Effector CD8-positive, alpha-beta T cell (primary cell): ENCODE results near the gene ABT1.
"Not testable (repeated sequence)": the region's sequence is repeated elsewhere in the genome, so short reads cannot be mapped to it uniquely, and the experiment has no call there.

ENCODE experiments used
- DNase-seq: peaks from one replicate; lab custom pipeline; 2025; lab: John Stamatoyannopoulos, UW
- total RNA-seq, 4 experiments: gene quantifications; one replicate each; lab custom pipeline; 2026; lab: John Stamatoyannopoulos, UW

ABT1 gene
- 68.9 to 97.1 (median 81.7) reads per million in 4 experiments for total RNA-seq

DNA sequence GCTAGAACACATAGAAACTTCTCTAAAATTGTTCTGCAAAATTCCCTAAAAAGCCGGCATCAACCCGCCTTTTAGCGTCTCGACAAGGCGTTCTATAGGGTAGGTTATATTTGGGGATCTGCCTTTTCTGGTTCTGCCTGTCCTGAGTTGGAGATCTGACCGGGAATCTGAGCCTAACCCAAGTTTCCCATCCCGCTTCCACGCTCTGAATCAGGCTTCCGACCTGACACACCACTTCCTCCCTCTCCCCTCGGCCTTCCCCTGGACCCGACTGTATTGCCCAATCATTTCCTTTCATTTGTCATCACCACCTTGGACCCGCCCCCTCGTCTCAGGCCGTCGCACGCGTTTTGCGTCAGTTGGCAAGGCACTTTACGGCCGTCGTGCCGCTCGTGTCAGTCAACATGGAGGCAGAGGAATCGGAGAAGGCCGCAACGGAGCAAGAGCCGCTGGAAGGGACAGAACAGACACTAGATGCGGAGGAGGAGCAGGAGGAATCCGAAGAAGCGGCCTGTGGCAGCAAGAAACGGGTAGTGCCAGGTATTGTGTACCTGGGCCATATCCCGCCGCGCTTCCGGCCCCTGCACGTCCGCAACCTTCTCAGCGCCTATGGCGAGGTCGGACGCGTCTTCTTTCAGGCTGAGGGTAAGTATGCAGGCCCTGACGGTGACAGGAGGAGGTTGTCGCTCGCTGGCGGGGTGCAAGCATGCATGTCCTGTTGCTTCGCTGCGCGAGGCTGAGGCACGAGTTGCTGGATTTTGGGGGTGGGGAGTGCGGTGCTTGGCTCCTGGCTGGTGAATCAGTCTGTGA is at the start of gene ABT1:
TSS of gene ABT1 (plus strand) at position 375 of the 810 bp plus-strand sequence. CDS start at position 405, 30 bp downstream.
- DNase-seq = peak; percentile 94

DNA sequence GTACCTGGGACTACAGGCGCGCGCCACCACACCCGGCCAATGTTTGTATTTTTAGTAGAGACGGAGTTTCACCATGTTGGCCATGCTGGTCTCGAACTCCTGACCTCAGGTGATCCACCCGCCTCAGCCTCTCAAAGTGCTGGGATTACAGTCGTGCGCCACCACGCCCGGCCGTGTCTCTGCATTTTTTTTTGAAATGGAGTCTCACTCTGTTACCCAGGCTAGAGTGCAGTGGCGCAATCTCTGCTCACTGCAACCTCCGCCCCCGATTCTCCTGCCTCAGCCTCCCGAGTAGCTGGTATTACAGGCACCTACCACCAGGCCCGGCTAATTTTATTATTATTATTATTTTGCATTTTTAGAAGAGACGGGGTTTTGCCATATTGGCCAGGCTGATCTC is 49.4 kb upstream of the ABT1 start:
- not testable (repeated sequence) for DNase-seq

DNA sequence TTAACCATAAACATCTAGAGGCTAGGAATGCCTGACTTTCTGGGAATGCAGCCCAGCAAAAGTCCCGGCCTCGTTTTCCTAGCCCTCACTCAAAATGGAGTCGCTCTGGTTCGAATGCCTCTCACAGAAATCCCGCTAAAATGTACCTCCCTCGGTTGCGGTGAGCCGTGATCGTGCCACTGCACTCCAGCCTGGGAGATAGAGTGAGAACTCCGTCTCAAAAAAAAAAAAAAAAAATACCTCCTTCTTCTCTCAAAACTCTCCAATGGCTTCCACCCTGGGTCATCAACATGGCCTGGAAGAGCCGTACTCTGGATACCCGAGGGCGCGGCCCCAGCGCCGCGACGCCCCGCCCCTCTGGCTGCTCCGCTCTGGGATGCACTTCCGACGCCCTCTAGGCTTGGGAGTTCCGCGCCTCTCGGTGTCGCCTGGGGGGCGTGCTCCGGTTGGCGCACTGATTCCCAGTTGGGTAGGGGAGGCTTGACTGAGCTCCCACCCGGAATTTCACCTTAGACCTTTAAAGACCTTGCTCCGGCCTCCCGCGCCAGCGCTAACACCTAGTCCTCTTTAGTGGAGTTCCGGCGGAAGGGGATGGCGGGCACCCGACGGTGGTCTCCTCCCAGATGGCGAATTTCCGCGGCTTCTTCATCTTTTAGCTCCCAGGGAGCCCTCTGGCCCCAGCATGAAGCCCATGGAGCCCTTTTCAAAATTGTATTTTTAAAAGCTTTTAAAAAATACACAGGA is 46.3 kb upstream of the ABT1 start:
- DNase-seq = peak; percentile 39

DNA sequence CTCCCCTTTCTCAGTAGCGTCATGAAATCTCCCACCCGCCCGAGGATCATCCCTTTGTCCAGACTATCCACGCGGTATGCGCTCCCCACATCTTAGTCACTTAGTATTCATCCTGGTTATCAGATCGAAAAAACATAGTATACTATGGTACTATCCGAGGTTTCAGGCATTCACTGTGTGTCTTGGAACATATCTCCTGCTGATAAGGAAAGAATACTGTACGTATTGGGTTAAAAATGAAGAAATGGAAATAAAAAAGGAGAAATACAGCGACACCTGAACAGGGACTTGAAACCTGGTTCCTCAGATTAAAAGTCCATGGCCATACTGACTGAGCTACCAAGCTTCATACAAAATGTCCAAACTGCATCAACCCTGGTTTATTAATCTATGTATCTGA is 44.5 kb upstream of the ABT1 start:
- DNase-seq = no peak

DNA sequence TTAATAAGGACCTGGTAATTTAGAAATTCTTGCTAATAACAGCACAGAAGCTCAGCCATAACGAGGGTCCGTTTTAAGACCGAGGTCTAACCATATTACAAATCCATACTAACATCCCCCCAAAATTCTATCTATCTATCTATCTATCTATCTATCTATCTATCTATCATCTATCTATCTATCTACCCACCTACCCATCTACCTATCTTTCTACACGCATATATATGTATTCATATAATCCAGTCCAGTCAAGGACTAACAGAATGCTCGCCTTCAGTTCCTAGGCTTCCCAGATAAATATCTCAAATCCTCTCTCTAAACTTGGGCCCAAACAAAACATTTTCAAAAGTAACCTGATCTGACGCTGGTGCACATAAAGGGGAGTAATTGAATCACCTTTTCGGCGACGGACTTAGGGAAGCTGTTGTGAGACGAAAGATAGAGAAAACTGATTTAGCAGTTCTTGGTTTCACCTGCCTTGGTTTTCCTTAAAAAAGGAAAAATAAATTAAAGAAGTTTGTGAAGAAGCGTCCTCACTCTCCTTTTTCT is 44.0 kb upstream of the ABT1 start:
- no peak for DNase-seq

DNA sequence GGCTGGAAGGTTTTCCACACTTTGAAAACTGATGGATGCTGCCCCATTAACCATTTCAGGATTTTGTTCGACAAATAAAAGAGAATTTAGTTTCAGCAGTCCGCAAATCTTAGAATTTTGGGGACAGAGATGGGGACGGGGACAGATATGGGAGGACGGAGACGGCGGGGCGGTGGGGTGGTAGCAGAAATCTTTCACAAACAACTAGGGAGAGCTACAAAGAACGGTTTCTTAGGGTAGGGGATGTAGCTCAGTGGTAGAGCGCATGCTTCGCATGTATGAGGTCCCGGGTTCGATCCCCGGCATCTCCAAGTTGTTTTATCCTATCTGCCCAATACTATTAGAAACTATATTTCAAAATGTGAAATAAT is 43.5 kb upstream of the ABT1 start:
- DNase-seq = peak; percentile 57

DNA sequence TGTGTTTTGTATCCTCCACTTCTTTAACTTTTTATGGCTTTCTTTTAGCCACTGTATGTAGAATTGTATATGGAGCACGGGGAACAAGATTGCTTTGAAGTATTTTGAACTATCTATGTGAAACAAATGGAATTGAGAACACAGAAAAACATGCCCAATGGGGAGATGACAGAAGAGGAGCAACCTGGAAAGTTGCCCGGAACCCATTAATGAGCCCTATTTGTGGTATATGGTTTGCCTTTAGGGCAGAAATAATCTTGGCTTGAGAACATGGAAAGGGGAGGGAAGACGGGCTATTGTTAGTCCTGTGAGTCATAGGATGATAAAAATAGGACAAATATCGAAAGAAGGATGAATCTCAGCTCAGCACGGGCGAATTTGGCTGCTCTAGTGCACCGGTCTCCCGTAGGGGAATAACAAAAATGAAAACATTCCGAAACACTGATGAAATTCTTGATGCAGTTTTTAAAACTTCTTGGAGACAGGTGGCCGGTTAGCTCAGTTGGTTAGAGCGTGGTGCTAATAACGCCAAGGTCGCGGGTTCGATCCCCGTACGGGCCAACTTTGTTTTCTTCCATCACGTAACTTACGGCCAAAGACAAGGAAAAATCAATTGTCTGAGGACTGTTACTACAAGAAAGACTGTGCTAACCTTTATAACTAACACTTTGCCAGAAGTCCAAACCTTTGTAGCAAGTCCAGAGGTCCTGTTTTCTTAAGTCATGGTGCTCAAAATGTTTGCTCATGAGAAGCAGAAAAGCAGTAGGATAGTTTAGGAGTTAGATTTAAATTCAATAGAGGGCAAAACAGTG is 42.9 kb upstream of the ABT1 start:
- peak; percentile 65 for DNase-seq

DNA sequence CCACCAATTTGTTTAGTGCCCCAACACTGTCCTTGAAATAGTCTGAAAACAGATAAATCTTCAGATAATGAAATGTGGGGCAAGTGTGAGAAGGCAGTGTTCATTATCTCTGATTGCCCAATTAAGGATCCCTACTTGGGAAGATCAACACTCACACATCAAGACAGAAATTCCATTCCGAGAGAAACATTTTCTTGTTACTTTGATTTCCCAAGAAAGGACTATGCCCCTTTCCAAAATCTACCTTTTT is 42.4 kb upstream of the ABT1 start:
- DNase-seq = no peak

DNA sequence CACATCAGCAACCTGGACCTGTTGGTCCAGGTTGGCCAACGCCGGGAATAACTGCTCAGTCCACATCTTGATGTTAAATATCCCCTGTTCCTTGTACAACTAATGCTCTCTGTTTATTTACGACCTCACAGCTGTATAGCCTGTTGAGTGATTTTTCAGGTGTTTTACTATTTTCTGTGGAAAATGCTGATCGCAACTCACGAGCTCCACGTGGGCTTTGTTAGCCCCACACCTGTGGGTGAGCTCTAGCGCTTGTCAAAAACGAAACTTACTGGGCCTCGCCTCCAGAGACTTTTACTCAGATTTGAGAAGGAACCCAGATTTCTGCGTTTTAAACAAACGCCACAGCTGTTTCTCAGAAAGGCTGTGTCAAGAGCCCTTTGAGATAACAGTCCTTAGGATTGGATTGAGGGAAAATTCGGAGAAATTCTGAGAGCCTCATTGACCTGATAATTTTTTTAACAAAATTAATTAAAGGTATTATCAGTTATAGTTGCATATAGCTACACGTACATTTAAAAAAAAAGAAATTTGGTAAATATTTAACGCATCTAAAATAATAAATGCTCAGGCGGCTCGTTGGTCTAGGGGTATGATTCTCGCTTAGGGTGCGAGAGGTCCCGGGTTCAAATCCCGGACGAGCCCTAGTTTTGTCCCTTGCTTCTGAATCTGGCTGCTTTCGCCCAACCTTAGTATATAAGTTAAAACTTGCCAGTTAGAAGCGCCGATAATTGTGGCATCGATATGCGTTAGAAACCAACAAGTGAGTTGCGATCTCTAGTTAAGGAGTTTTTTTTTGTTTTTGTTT is 41.9 kb upstream of the ABT1 start:
- DNase-seq = peak; percentile 24

DNA sequence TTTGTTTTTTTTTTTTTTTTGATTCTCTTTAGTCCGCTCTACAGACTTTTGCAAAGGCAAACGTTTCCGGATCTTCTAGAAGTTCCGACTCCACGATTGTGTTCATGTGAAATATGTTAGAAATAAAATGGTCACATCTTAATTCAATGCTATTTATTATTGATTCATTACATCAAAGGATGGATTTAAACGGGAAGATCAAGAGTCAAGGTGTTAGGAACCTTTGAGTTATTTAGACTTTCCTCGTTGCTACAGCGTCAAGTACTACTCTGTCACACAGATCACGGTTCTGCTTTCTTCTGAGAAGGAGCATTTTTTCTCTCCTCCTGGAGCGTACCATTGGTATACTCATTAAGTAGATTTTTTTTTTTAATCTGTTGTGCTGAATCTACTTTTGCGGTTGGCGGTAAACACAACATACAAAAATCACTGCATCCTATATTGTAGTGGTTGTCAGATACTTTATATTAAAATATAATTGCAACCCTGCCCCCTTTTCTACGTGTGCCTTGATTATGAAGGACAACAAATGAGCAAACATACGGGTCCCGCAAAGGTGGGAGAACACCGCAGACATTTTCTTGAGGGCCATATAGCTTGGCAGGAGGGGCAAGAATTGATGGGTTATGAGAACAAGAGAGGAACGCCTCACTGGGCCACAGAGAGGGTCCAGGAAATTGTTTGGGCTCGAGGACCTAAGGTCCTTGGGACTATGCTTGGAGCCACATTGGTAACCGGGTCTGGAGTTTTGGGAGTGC is 41.1 kb upstream of the ABT1 start:
- DNase-seq = no peak

DNA sequence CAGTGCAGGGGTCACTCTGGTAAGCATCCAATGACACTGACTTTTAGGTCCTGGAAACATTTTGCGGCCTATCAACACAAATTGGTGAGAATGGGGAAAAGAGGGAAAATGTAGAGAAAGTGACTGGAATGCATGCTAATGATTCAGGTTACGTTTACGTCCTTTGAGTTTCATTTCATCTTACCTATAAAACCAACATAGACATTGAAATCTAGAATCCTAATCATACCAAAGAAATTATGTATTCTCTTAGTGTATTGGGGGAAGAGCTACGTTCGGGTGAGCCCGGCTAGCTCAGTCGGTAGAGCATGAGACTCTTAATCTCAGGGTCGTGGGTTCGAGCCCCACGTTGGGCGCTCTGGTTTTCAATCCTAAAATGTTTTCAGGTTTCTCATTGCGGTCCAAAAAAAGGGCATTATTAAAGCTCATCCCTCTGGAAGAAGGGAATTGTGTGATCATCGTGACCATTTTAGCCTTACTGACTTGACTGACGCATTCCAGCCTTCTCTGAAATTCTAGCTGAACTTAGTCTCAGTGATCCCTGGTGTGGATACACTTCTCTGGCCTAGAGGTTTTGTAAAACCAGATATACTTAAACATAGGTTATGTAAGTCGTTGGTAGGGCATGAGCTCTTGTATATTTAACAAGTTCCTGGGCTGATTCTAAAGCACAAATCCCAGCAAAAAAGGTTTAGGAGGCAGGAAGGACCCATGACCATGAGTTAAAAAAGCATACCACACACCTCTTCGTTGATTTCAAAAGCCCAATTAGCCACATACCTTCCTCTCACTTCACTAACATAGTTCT is 40.3 kb upstream of the ABT1 start:
- no peak for DNase-seq

DNA sequence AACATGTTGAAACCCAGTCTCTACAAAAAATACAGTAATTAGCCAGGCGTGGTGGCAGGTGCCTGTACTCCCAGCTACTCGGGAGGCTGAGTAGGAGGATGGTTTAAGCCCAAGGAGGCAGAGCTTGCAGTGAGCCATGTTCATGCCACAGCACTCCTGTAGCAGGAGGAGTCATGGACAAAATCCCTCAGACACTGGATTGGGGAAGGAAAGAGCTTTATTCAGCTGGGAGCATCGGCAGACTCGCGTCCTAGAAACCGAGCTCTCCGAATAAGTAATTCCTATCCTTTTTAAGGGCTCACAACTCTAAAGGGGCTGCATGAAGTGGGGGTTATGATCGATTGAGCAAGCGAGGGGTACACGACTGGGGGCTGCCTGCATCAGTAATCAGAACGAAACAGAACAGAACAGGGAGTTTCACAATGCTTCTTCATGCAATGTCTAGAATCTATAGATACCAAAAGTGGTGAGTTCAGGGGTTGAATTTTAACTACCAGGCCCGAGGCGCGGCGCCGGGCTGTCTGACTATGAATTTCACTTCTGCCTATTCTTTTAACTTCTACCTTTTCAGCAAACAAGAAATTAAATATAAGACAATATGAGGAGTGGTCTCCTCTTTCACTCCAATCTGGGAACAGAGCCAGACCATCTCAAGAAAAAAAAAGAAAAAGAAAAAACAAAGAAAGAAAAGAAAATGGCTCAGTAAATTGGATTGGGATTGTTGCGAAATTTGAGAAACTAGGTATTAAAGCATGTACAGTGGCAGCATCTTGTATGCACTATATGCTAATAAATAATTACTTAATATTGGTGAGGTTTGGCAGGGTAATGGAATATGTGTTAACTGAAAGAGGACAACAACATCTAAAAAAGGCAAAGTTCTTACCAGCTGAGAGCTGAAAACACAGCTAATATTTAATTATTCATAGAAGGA is 35.0 kb upstream of the ABT1 start:
- DNase-seq = no peak

DNA sequence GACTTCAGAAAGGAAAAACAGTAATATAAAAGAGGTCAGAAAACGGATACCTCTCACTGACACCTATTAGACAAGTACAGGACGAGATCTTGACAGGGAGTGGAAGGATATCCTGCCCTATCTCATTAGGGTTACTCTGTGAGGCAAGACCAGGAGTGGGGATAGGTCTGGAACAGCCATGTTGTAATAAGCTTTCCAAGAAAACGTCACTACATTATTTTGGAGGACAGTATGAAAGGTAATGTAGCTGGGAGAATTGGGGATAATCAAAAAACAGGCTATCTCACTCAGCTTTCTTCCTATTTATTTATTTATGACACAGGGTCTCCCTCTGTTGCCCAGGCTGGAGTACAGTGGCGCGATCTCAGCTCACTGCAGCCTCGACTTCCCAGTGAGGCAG is 33.3 kb upstream of the ABT1 start:
- no peak for DNase-seq

DNA sequence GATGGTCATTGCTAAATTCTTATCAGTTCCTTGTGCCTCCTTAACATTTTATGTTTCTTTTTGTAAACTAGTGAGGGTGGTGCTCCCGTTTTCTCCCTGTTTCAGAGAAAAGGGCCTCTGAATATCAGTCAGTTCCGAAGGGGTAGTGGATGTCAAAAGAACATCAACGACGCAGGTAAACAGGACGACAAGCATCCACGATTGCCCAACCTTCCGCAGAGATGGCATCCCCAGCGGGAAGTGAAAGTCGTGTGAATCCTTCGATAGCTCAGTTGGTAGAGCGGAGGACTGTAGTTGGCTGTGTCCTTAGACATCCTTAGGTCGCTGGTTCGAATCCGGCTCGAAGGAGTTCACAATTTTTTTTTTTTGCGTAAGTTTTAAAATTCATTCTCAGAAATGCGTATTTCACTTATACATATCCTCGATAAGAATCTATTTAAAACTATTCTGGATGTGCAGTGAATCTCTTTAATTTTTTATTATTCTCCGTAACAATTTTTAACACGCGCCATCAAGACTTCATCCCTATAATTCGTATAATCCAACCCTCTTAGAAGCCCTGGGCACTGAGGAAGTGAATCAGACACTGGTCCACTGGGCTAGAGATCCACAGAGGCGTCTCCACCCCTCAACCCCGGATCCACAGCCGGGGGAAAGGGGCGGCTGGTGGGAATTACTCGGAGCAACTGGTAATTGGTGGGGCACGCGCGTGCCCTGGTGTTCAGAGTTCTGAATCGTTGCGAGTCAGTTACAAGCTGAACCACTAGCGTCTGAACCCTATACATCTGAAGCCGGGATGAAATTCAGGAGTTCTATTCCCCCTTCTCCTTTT is 27.9 kb upstream of the ABT1 start:
- peak; percentile 98 for DNase-seq

DNA sequence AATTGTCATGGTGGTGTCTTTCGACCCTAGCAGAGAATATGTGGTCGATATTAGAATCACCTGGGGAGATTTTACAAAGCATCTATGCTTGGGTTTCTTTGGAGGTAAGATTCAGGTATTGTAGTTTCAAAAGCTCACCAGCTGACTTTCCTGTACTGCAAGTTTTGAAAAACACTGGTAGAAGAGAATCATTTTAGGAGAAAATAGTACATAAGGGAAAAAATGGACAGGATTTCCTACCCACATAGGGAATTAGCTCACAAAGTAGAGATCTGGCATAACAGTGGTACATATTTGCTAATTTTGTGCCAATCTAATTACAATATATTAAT is 27.4 kb upstream of the ABT1 start:
- no peak for DNase-seq

DNA sequence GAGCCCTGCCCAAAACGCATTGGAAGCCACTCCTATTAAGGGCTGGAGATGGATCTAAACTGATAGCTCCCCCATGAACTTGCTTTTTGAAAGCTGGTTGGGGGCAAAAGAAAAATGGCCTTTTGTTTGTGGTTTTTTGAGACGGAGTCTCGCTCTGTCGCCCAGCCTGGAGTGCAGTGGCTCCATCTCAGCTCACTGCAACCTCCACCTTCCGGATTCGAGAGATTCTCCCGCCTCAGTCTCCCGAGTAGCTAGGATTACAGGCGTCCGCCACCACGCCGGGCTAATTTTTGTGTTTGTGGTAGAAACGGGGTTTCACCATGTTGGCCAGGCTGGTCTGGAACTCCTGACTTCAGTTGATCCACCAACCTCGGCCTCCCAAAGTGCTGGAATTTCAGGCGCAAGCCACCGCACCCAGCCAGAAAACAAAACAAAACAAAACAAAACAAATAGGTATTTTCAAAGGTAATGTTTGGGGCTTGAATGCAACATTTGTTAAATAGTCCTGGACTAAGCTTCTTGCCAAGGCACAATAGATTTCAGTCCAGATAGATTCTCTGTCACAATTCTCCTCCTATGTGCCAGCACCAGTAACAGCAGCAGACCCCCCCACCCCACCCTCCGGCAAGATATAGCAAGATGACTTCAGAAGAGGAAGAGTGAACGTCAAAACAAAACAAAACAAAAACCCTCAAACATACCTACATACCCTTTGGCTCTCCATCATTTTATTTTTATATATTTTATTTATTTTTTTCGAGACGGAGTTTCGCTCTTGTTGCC is 26.5 kb upstream of the ABT1 start:
- DNase-seq = no peak

DNA sequence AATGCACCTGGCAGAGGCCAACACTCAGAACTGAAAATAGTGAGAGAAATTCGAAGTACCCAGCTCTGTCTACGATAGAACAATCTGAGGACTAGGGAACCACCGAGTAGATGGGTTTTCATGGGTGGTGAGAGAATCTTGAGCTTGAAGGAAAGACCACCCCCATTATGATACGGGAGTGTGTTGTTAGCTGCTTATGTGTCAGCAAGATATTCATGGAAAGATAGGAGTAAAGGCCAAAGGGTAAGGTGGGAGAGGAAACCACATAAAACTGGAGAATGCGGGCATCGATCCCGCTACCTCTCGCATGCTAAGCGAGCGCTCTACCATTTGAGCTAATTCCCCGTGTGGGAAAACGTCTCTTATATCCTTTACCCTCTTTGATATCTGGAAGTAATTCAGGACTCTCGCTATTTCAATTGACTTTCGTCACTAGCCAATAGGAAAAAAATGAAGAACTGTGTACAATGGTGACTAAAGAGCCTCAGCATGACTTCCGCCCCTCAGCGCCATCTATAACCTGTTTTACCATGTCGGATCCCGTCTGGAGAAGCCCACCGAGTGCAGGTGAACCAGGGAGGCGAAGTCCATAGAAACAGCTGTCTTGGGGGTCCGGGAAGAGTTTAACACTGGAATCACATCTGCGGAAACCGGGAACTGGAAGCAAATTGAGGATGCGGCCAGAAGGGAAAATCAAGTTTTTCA is 25.0 kb upstream of the ABT1 start:
- DNase-seq = no peak
